ENCODE measurements around the gene KIF3A.

KIF3A gene

DNA sequence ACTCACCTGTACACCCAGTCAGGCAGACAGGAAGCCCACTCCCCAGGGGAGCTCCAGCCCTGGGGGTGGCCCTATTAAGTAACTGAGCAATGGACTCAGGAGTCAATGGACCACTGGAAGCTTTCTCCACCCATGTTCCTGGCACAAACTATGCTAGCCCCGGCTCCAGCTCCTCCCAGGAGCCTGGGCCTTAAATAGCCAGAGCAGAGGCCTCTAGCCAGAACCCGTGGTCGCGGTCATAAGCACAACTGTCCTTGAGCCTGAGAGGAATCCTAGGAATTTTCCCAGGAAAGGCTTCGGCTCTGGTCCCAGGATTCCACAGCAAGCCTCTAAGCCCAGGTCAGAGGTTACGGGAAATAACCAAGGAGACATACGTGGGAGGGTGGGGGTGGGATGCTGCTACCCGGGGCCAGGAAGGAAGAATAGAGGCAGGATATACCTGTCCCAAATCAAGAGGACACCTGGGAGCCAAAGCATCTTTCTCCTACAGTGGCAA lies 34.2 kb upstream of the KIF3A start:
- H3K4me3 ChIP-seq (ENCODE audit: low read length), result no peak overlapping the region
- TF ChIP-seq, protein P1, sequence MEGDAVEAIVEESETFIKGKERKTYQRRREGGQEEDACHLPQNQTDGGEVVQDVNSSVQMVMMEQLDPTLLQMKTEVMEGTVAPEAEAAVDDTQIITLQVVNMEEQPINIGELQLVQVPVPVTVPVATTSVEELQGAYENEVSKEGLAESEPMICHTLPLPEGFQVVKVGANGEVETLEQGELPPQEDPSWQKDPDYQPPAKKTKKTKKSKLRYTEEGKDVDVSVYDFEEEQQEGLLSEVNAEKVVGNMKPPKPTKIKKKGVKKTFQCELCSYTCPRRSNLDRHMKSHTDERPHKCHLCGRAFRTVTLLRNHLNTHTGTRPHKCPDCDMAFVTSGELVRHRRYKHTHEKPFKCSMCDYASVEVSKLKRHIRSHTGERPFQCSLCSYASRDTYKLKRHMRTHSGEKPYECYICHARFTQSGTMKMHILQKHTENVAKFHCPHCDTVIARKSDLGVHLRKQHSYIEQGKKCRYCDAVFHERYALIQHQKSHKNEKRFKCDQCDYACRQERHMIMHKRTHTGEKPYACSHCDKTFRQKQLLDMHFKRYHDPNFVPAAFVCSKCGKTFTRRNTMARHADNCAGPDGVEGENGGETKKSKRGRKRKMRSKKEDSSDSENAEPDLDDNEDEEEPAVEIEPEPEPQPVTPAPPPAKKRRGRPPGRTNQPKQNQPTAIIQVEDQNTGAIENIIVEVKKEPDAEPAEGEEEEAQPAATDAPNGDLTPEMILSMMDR (conservative IDR thresholded peaks at IDR 0.05; ENCODE audit: low read depth, low read length), result no peak
- peak; percentile 96 for DNase-seq (ENCODE audit: low read depth)

DNA sequence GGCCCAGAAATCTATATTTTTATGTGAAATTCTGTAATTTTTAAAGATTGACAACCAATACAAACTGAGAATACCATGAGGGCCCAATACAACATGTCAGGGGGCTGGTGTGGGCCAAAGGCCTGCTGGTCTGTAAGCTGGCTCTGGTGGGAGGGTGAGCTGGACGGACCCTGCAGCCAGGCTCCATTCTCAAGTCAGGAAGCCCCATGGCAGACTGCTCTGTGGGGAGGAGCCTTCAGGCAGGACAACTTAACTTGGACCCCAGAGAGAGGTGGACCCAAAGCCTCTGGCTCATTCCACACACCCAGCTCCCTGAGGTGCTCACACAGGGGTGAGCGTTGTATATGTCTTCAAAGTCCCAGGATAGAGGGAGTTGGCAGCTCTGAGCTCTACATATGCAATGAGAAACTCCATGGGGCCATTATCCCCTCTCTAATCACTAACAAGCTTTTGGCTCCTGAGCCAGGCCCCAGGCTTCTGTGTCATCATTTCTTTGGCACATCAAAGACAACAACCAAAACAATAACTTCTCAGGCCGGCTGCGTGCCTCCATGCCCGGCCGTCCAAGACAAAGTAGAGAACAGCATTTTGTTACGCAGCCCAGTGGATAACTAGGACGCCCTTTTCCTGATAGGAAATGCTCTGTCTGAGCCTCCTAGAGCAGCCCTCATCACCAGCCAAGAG lies 33.3 kb upstream of the KIF3A start:
- H3K4me3 ChIP-seq (ENCODE audit: low read length), result no peak overlapping the region
- TF ChIP-seq, protein P1 (conservative IDR thresholded peaks at IDR 0.05; ENCODE audit: low read depth, low read length), result no peak
- DNase-seq (ENCODE audit: low read depth), result no peak

DNA sequence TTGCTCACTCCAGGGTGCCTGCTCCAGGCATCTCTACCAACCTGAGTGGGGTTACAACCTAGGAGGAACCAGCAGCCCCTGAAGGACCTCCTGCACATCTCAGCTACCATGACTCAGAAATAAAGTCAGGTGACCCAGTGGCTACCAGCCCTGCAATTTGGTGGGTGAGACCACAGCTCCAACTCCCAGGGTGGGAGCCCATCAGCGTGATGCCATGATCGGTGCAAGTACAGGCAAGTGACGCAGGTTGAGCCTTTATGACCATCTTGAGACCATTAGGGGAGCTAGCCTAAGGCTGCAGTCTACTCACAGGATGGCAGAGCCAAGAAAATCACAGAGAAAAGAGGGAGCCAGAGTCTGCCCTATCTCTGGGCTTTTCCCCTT lies 31.1 kb upstream of the KIF3A start:
- TF ChIP-seq, protein P1 (conservative IDR thresholded peaks at IDR 0.05; ENCODE audit: low read depth, low read length), result no peak
- DNase-seq (ENCODE audit: low read depth), result no peak
- H3K4me3 ChIP-seq (ENCODE audit: low read length), result no peak overlapping the region

DNA sequence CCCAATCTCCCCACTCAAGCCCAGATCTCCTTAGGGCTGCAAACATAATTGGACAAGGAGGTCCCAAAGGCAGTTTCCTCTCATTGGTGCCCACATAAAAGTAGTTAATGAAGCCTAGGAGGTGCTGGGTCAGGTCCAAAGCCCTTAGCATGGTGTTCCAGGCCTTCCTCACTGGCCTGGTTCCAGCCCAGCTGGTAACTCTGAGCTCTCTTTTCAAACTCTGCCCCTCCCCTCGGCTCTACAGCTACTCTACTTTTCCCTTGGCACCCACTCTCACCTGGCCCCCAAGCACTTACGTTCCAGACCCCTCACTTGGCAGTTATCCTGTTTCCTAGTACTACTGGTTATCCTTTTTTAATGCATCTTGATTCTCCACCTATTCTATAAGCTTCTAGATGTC lies 29.8 kb upstream of the KIF3A start:
- DNase-seq (ENCODE audit: low read depth), result no peak
- H3K4me3 ChIP-seq (ENCODE audit: low read length), result no peak overlapping the region
- TF ChIP-seq, protein P1 (conservative IDR thresholded peaks at IDR 0.05; ENCODE audit: low read depth, low read length), result no peak

DNA sequence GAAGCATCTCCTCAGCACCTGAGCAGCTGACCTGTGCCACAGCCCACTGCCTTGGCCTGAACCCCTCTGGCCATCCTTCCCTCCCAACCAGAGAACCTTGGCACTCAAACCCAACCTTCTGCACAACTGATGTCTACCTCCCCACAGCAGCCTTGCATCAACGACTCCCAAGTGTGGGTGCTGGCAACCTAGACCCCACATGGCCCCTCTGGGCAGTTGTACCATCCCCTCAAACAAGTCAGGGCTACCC lies 29.4 kb upstream of the KIF3A start:
- H3K4me3 ChIP-seq (ENCODE audit: low read length), result no peak overlapping the region
- TF ChIP-seq, protein P1 (conservative IDR thresholded peaks at IDR 0.05; ENCODE audit: low read depth, low read length), result no peak
- no peak for DNase-seq (ENCODE audit: low read depth)

DNA sequence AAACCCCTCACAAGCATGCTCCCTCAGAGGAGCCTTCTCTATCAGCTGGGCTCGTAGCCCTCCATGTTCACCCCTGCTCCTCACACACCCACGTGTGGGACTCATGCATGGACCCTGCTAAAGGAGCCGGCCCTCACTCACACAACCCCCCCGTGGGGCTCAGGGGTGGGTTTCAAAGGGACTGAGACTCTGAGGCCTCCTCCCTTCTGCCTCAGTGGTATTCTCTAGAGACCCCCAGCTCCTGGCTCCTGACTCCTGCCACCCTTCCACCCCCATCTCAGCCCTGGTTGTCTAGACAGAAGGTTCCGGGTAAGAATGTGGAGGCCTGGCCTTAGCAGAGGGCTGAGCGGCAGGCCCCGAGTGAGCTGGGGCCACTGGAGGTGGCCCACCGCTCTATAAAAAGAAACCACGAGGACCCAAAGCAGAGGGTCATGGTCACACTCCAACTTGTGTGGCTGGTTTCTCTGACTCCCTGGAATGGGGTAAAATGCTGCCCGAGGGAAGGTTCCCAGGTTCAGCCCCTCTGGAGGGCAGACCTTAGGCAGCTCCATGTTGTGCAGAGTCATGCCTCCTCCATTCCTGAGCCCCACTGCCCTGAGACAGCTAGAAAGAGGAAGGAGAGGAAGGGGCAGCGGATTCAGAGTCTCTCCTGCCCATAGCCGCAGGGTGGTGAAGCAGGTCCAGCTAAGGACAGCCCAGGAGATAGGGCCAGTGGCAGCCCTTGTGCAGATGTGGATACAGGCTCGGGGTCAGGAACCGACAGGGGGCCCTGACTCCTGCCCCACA lies 28.9 kb upstream of the KIF3A start:
- no peak for DNase-seq (ENCODE audit: low read depth)
- TF ChIP-seq, protein P1 (conservative IDR thresholded peaks at IDR 0.05; ENCODE audit: low read depth, low read length), result no peak
- H3K4me3 ChIP-seq (ENCODE audit: low read length), result no peak overlapping the region
